ENCODE data around the gene CEP131. TPM values are rescaled to one million over a fixed set of nuclear protein-coding genes. Genes with fewer than 3 reads are reported as not detected.
A peak's percentile ranks its signal among the peaks of the same experiment; 100 is the strongest.

Gene CEP131
- total and polyA plus RNA-seq, 2 of the 4 experiments (the other 2 are of a cell fraction): 4.8 to 9.6 TPM

- H3K4me2 ChIP-seq (ENCODE audit: low read depth, low read length): no peak overlapping the region
- no peak overlapping the region for H3K14ac ChIP-seq (replicated peaks; ENCODE audit: low read depth, low read length)
- no peak overlapping the region for H2BK15ac ChIP-seq (ENCODE audit: low read depth, low read length)
- peak overlapping the region; percentile 55 for H2AK9ac ChIP-seq (replicated peaks; ENCODE audit: low read depth, low read length, poor library complexity)
- no peak overlapping the region for H2AK5ac ChIP-seq (ENCODE audit: low read depth, low read length)
- no peak overlapping the region for H3K4ac ChIP-seq (ENCODE audit: low read depth, low read length)
- H4K91ac ChIP-seq (ENCODE audit: insufficient read depth, low read depth, low read length): no peak overlapping the region
- no peak overlapping the region for H2BK120ac ChIP-seq (ENCODE audit: low read depth, low read length)
- H3K27me3 ChIP-seq (ENCODE audit: control insufficient read depth, insufficient read depth, low read length): no peaks in the 10 kb centered on the region
- dilution Hi-C loops (cut with HindIII; ENCODE audit: low sequenced_read_pairs, unreplicated experiment): no loop called here
- H3K36me3 ChIP-seq (ENCODE audit: control insufficient read depth, insufficient read depth, low read length): peaks cover 7% of the 10 kb centered on the region; the same call in 1 of the 2 replicates
- no peak overlapping the region for H3K23ac ChIP-seq (ENCODE audit: low read depth, low read length)
- WGBS, 2 experiments (ENCODE audit: extremely low coverage in 2 of 2, insufficient read length in 1 of 2): 32% methylated on average over 8 of the region's 26 CpGs; no CpG with 5 or more reads in 1 of the 2 experiments
- no peaks in the 10 kb centered on the region for H3K9me3 ChIP-seq (ENCODE audit: control insufficient read depth, insufficient read depth, low read length)
- peaks cover 35% of the 10 kb centered on the region for H4K20me1 ChIP-seq (ENCODE audit: insufficient read depth, low read length)
- H4K8ac ChIP-seq (ENCODE audit: low read depth in 2 of 2, low read length in 2 of 2): no peak overlapping the region
- BruUV-seq (replicated peaks): no TSS peak
- no peak overlapping the region for H2BK5ac ChIP-seq (ENCODE audit: low read depth, low read length, poor library complexity, severe bottlenecking)
- DNase-seq (peak; percentile 13), ATAC-seq (ENCODE audit: low read depth) (no peak)
- no peak overlapping the region for H3K56ac ChIP-seq (ENCODE audit: extremely low read depth, insufficient read depth, low read length)
- peaks cover 29 to 69% of the 10 kb centered on the region in 2 experiments for H3K79me1 ChIP-seq (ENCODE audit: low read depth in 1 of 2, low read length in 2 of 2)
- H4K5ac ChIP-seq (ENCODE audit: low read depth, low read length): no peak overlapping the region
- no peak overlapping the region for H2BK20ac ChIP-seq (ENCODE audit: low read depth, low read length)
- no peak overlapping the region for H3K18ac ChIP-seq (ENCODE audit: low read depth, low read length)
- H3K4me3 ChIP-seq (ENCODE audit: insufficient read depth, low read depth, low read length): no peak overlapping the region
- peaks cover 11% of the 10 kb centered on the region; the same call in 1 of the 2 replicates for H3K9me1 ChIP-seq (ENCODE audit: insufficient read depth, low read length)
- H2AFZ ChIP-seq (replicated peaks; ENCODE audit: low read length, poor library complexity): peak overlapping the region; percentile 58
- CTCF ChIA-PET: no interaction called here
- no peak overlapping the region for H3K9ac ChIP-seq (ENCODE audit: low read depth, low read length)
- peaks cover 17% of the 10 kb centered on the region for H3K4me1 ChIP-seq (ENCODE audit: control insufficient read depth, insufficient read depth, low read length)
- in situ Hi-C loops (cut with MboI; ENCODE audit: low sequenced_read_pairs): no loop called here
- POLR2A ChIA-PET (ENCODE audit: unreplicated experiment): no interaction called here
- no peak overlapping the region for H3K27ac ChIP-seq (ENCODE audit: insufficient read depth, low read length)
- intact Hi-C loops (cut with micrococcal nuclease): loop anchor here (1.0 kb wide), 1 partner anchor 100 kb away; no protein-coding TSS in a partner anchor
- TF ChIP-seq ELK1 (IDR thresholded peaks at IDR 0.05; ENCODE audit: borderline replicate concordance, low read depth, low read length) (no peak), RFX5 (IDR thresholded peaks at IDR 0.05; ENCODE audit: low read depth, low read length) (no peak), CHD1 (IDR thresholded peaks at IDR 0.05; ENCODE audit: low read depth, low read length) (no peak), POLR2A (IDR thresholded peaks at IDR 0.05; ENCODE audit: low read depth, low read length) (no peak), FOS (IDR thresholded peaks at IDR 0.05; ENCODE audit: low read depth, low read length) (no peak), CTCF (conservative IDR thresholded peaks at IDR 0.05; ENCODE audit: low read depth, low read length) (peak; percentile 65), RCOR1 (IDR thresholded peaks at IDR 0.05; ENCODE audit: insufficient replicate concordance, low read length) (no peak), MAZ (IDR thresholded peaks at IDR 0.05; ENCODE audit: borderline replicate concordance, low read depth, low read length) (peak; percentile 21; the same call in 1 of the 2 replicates), SMC3 (IDR thresholded peaks at IDR 0.05; ENCODE audit: low read depth, low read length) (peak; percentile 39; the same call in 1 of the 2 replicates), CEBPB (IDR thresholded peaks at IDR 0.05; ENCODE audit: low read depth, low read length) (no peak), MXI1 (IDR thresholded peaks at IDR 0.05; ENCODE audit: borderline replicate concordance, low read depth, low read length) (no peak), RAD21 (IDR thresholded peaks at IDR 0.05; ENCODE audit: low read length) (peak; percentile 72), NFE2L2 (IDR thresholded peaks at IDR 0.05; ENCODE audit: low read depth, low read length) (no peak), MAFK (IDR thresholded peaks at IDR 0.05; ENCODE audit: low read depth, low read length) (no peak), BHLHE40 (IDR thresholded peaks at IDR 0.05; ENCODE audit: low read depth, low read length) (no peak)
Measured at GRCh38 chr17:81241648-81242420, 19.1 kb upstream of the CEP131 start.

Data from IMR-90 (cell line).